GM12872 (cell line): ENCODE results near the gene PLCXD1.

ENCODE experiments used
- CTCF ChIP-seq: IDR thresholded peaks from 3 replicates; pipeline ENCODE4 v1.5.1; 2011; ENCODE audit warnings: low read depth, mild to moderate bottlenecking, low read length, moderate library complexity; ENCODE audit not compliant: insufficient read depth

Gene PLCXD1

GRCh38 chrX:255923-256331, 25.3 kb upstream of the PLCXD1 start:
- TF ChIP-seq CTCF: no peak

- TF ChIP-seq CTCF: no peak
Measured at GRCh38 chrX:257681-258289, 23.4 kb upstream of the PLCXD1 start.

GRCh38 chrX:258291-259040, 22.7 kb upstream of the PLCXD1 start:
- TF ChIP-seq CTCF: no peak

- TF ChIP-seq CTCF: no peak
Measured at GRCh38 chrX:259692-260355, 21.4 kb upstream of the PLCXD1 start.

GRCh38 chrX:261167-261918, 19.8 kb upstream of the PLCXD1 start:
- TF ChIP-seq CTCF: no peak

- no peak for TF ChIP-seq CTCF
Measured at GRCh38 chrX:261919-262352, 19.2 kb upstream of the PLCXD1 start.

GRCh38 chrX:262381-262909, 18.7 kb upstream of the PLCXD1 start:
- TF ChIP-seq CTCF: no peak
